ENCODE data around the gene BCKDHA.
"Not testable (repeated sequence)": the region's sequence is repeated elsewhere in the genome, so short reads cannot be mapped to it uniquely, and the experiment has no call there.

BCKDHA gene

GRCh38 chr19:41372501-41372900 lies 25.1 kb upstream of the BCKDHA start:
- no peak for DNase-seq (ENCODE audit: extremely low spot score)
- TF ChIP-seq BHLHE40 (IDR thresholded peaks at IDR 0.05; ENCODE audit: borderline replicate concordance) (no peak), HDGF (IDR thresholded peaks at IDR 0.05; ENCODE audit: borderline replicate concordance) (no peak)
- ChIA-PET CTCF (interaction anchor here (0.6 kb wide), 1 partner anchor 64 kb away, joined by 3 read pairs; no protein-coding TSS in a partner anchor), POLR2A (interaction anchor here (1.1 kb wide), 1 partner anchor 9 kb away, joined by 3 read pairs; no protein-coding TSS in a partner anchor)

GRCh38 chr19:41373993-41374392 lies 23.6 kb upstream of the BCKDHA start:
- CTCF ChIA-PET: no interaction called here
- DNase-seq (ENCODE audit: extremely low spot score): no peak
- POLR2A ChIA-PET: no interaction called here
- TF ChIP-seq ELF4 (IDR thresholded peaks at IDR 0.05) (no peak), SUZ12 (IDR thresholded peaks at IDR 0.05) (no peak), L3MBTL2 (conservative IDR thresholded peaks at IDR 0.05) (no peak), FOXA1 (IDR thresholded peaks at IDR 0.05) (no peak), ARNT (IDR thresholded peaks at IDR 0.05) (no peak), HDGF (IDR thresholded peaks at IDR 0.05; ENCODE audit: borderline replicate concordance) (no peak), SP1 (IDR thresholded peaks at IDR 0.05) (no peak), NFRKB (IDR thresholded peaks at IDR 0.05) (no peak), FOXM1 (IDR thresholded peaks at IDR 0.05; ENCODE audit: borderline replicate concordance) (no peak), BHLHE40 (IDR thresholded peaks at IDR 0.05; ENCODE audit: borderline replicate concordance) (no peak), CTBP1 (IDR thresholded peaks at IDR 0.05; ENCODE audit: borderline replicate concordance) (no peak), LEF1 (IDR thresholded peaks at IDR 0.05; ENCODE audit: borderline replicate concordance) (no peak), TARDBP (IDR thresholded peaks at IDR 0.05) (no peak)
- TF ChIP-seq, protein P1, sequence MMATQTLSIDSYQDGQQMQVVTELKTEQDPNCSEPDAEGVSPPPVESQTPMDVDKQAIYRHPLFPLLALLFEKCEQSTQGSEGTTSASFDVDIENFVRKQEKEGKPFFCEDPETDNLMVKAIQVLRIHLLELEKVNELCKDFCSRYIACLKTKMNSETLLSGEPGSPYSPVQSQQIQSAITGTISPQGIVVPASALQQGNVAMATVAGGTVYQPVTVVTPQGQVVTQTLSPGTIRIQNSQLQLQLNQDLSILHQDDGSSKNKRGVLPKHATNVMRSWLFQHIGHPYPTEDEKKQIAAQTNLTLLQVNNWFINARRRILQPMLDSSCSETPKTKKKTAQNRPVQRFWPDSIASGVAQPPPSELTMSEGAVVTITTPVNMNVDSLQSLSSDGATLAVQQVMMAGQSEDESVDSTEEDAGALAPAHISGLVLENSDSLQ (IDR thresholded peaks at IDR 0.05): no peak

GRCh38 chr19:41376241-41376997 lies 21.2 kb upstream of the BCKDHA start, which contains the start of gene TMEM91:
Gene TMEM91 (plus strand): TSS chr19:41376533. CDS start chr19:41378310, 1,777 bp downstream.
- POLR2A ChIA-PET: no interaction called here
- TF ChIP-seq LEF1 (IDR thresholded peaks at IDR 0.05; ENCODE audit: borderline replicate concordance) (no peak), NFRKB (IDR thresholded peaks at IDR 0.05) (no peak), L3MBTL2 (conservative IDR thresholded peaks at IDR 0.05) (no peak)
- no peak for DNase-seq (ENCODE audit: extremely low spot score)
- CTCF ChIA-PET: no interaction called here

DNA sequence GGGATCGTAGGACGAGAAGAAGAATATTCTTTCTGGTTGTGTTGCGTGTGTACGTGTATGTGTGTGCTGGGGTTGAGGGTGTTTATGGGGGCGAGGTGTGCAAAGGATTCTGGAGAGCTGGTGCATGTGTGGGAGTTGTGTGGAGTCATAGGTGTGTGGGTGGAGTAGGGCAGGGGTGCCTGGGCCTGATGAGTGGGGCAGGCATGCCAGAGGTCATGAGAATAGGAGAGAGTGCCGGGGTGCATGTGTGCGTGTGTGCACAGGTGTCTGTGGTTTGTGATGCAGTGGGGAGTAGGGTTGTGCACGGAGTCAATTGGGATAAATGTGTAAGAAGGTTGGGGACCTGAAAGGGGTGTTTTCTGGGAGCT lies 20.6 kb upstream of the BCKDHA start:
- no peak for DNase-seq (ENCODE audit: extremely low spot score)
- ChIA-PET POLR2A (no interaction called here), CTCF (no interaction called here)
- no peak for TF ChIP-seq CTBP1 (IDR thresholded peaks at IDR 0.05; ENCODE audit: borderline replicate concordance)
- TF ChIP-seq, protein P1 (IDR thresholded peaks at IDR 0.05): no peak
- no peak for TF ChIP-seq SP1 (IDR thresholded peaks at IDR 0.05)
- no peak for TF ChIP-seq SUZ12 (IDR thresholded peaks at IDR 0.05)
- TF ChIP-seq TARDBP (IDR thresholded peaks at IDR 0.05): no peak
- TF ChIP-seq L3MBTL2 (conservative IDR thresholded peaks at IDR 0.05): no peak
- no peak for TF ChIP-seq NFRKB (IDR thresholded peaks at IDR 0.05)
- no peak for TF ChIP-seq ZNF384 (IDR thresholded peaks at IDR 0.05)
- TF ChIP-seq ARNT (IDR thresholded peaks at IDR 0.05): no peak
- TF ChIP-seq FOXA1 (IDR thresholded peaks at IDR 0.05): no peak
- TF ChIP-seq ELF4 (IDR thresholded peaks at IDR 0.05): no peak
- no peak for TF ChIP-seq BHLHE40 (IDR thresholded peaks at IDR 0.05; ENCODE audit: borderline replicate concordance)
- TF ChIP-seq FOXK2 (IDR thresholded peaks at IDR 0.05): no peak

DNA sequence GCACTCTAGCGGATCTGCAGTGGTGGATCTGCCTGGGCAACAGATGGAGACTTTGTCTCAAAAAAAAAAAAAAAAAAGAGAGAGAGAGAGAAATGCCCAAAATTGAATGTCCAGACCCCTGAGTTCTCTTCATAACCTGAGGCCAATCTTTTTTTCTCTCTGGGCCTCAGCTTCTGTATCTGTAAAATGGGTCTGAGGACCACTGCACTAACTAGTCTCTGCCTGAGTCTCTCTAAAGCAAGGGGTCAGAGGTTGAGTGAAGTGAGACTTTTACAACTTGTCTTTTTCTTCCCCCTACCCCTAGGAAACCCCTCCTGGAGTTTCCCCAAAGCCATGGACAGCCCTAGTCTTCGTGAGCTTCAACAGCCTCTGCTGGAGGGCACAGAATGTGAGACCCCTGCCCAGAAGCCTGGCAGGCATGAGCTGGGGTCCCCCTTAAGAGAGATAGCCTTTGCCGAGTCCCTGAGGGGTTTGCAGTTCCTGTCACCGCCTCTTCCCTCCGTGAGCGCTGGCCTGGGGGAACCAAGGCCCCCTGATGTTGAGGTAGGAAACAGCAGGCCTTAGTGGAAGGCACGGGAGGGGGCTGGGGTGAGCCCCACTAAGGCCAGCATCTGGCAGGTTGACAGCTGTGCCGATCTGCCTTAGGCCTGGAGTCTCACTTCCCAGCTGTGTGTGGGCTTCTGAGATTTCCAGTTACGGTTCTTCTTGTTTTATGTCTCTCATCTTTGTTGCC lies 19.5 kb upstream of the BCKDHA start:
- no peak for DNase-seq (ENCODE audit: extremely low spot score)
- TF ChIP-seq NFRKB (IDR thresholded peaks at IDR 0.05) (no peak), L3MBTL2 (conservative IDR thresholded peaks at IDR 0.05) (no peak), ARNT (IDR thresholded peaks at IDR 0.05) (no peak), FOXK2 (IDR thresholded peaks at IDR 0.05) (no peak), TARDBP (IDR thresholded peaks at IDR 0.05) (no peak), ZNF384 (IDR thresholded peaks at IDR 0.05) (no peak), ELF4 (IDR thresholded peaks at IDR 0.05) (no peak), LEF1 (IDR thresholded peaks at IDR 0.05; ENCODE audit: borderline replicate concordance) (no peak), FOXM1 (IDR thresholded peaks at IDR 0.05; ENCODE audit: borderline replicate concordance) (no peak), CTBP1 (IDR thresholded peaks at IDR 0.05; ENCODE audit: borderline replicate concordance) (no peak), SP1 (IDR thresholded peaks at IDR 0.05) (no peak), HDGF (IDR thresholded peaks at IDR 0.05; ENCODE audit: borderline replicate concordance) (no peak), BHLHE40 (IDR thresholded peaks at IDR 0.05; ENCODE audit: borderline replicate concordance) (no peak), SUZ12 (IDR thresholded peaks at IDR 0.05) (no peak), FOXA1 (IDR thresholded peaks at IDR 0.05) (no peak)
- TF ChIP-seq, protein P1 (IDR thresholded peaks at IDR 0.05): no peak
- CTCF ChIA-PET: interaction anchor here (1.1 kb wide), 1 partner anchor 24 kb away, joined by 3 read pairs; no protein-coding TSS in a partner anchor
- POLR2A ChIA-PET: no interaction called here

- CTCF ChIA-PET; POLR2A ChIA-PET; DNase-seq (ENCODE audit: extremely low spot score): not testable (repeated sequence)
These were observed 16.1 kb upstream of the BCKDHA start for GRCh38 chr19:41381536-41381935.
